Caco-2 (cell line): ENCODE data around the gene TMEM54. TPM values are rescaled to one million over a fixed set of nuclear protein-coding genes. Genes with fewer than 3 reads are reported as not detected.

Experiments used
- BruUV-seq: library from RNA; stranded (reverse); fragments of 400-500 nt; replicated peaks from 2 replicates; lab custom pipeline; 2021; lab: Mats Ljungman, UMichigan
- CTCF ChIA-PET: fragments of 300-600 bp; sonication (Branson Sonifier 250); formaldehyde crosslinking; loops from one replicate; lab custom pipeline; 2022; ENCODE audit warnings: antibody characterized with exemption; lab: Charles Lee
- POLR2A ChIA-PET: fragments of 300-600 bp; sonication (Branson Sonifier 250); formaldehyde crosslinking; loops from one replicate; lab custom pipeline; 2022; ENCODE audit warnings: antibody characterized with exemption; lab: Charles Lee
- DNase-seq, 2 experiments: peaks; one replicate each; pipeline versions ENCODE4 v3.0.0 to v3.0.0-alpha.2; 2020 to 2022
- H3K27me3 ChIP-seq: replicated peaks from 2 replicates; pipeline ENCODE4 v1.6.0; 2011; ENCODE audit warnings: low read length; ENCODE audit not compliant: control insufficient read depth, insufficient read depth
- H3K36me3 ChIP-seq: 2 replicates; pipeline ENCODE4 v1.5.1; 2011; ENCODE audit warnings: low read length; ENCODE audit not compliant: control insufficient read depth, insufficient read depth
- H3K4me1 ChIP-seq: fragments of 250-450 bp; sonication (Bioruptor Pico); 2 replicates; pipeline ENCODE4 v1.5.1; 2020; ENCODE audit warnings: mild to moderate bottlenecking
- H3K4me3 ChIP-seq: 2 replicates; pipeline ENCODE4 v1.5.1; 2011; ENCODE audit warnings: low read depth, mild to moderate bottlenecking, control low read depth, low read length
- H3K9me3 ChIP-seq: fragments of 250-450 bp; sonication (Bioruptor Pico); 2 replicates; pipeline ENCODE4 v1.5.1; 2020; ENCODE audit warnings: mild to moderate bottlenecking, moderate library complexity
- H3K27ac Mint-ChIP-seq: one replicate; pipeline ENCODE4 v1.8.0; 2022; ENCODE audit warnings: mixed read lengths; ENCODE audit not compliant: unreplicated experiment
- H3K27me3 Mint-ChIP-seq: one replicate; pipeline ENCODE4 v1.8.0; 2022; ENCODE audit warnings: mixed read lengths; ENCODE audit not compliant: insufficient read depth, unreplicated experiment
- H3K36me3 Mint-ChIP-seq: one replicate; pipeline ENCODE4 v1.8.0; 2022; ENCODE audit warnings: mild to moderate bottlenecking, mixed read lengths; ENCODE audit not compliant: insufficient read depth, unreplicated experiment
- H3K4me1 Mint-ChIP-seq: one replicate; pipeline ENCODE4 v1.8.0; 2022; ENCODE audit warnings: low read depth, mixed read lengths; ENCODE audit not compliant: unreplicated experiment
- H3K4me3 Mint-ChIP-seq: one replicate; pipeline ENCODE4 v1.8.0; 2022; ENCODE audit warnings: mild to moderate bottlenecking, moderate library complexity, mixed read lengths; ENCODE audit not compliant: unreplicated experiment
- H3K9me3 Mint-ChIP-seq: one replicate; pipeline ENCODE4 v1.8.0; 2022; ENCODE audit warnings: mixed read lengths; ENCODE audit not compliant: unreplicated experiment
- CTCF ChIP-seq, 2 experiments: fragments of 200-600 bp in 1 of 2; IDR thresholded peaks; 1 replicate in 1 of 2; 2 replicates in 1 of 2; pipeline versions ENCODE4 v1.5.1 to v1.8.0; 2011 to 2022; ENCODE audit warnings: antibody characterized with exemption in 1 of 2, control low read depth in 1 of 2, inconsistent platforms in 1 of 2, low read depth in 1 of 2, low read length in 1 of 2, mild to moderate bottlenecking in 1 of 2, moderate library complexity in 1 of 2; ENCODE audit not compliant: insufficient read depth in 1 of 2, severe bottlenecking in 1 of 2, unreplicated experiment in 1 of 2
- intact Hi-C: fragments of 100-400 bp; cut with micrococcal nuclease; formaldehyde crosslinking; loops from one replicate; pipeline ENCODE4 v1.10.0; 2022; ENCODE audit not compliant: unreplicated experiment
- total RNA-seq: library from RNA; stranded (reverse); gene quantifications from 2 replicates; pipeline ENCODE4 v1.2.3, GENCODE V29; 2022

Gene TMEM54
- total RNA-seq, 1 experiment from 2014 or later = 50.1 TPM

DNA sequence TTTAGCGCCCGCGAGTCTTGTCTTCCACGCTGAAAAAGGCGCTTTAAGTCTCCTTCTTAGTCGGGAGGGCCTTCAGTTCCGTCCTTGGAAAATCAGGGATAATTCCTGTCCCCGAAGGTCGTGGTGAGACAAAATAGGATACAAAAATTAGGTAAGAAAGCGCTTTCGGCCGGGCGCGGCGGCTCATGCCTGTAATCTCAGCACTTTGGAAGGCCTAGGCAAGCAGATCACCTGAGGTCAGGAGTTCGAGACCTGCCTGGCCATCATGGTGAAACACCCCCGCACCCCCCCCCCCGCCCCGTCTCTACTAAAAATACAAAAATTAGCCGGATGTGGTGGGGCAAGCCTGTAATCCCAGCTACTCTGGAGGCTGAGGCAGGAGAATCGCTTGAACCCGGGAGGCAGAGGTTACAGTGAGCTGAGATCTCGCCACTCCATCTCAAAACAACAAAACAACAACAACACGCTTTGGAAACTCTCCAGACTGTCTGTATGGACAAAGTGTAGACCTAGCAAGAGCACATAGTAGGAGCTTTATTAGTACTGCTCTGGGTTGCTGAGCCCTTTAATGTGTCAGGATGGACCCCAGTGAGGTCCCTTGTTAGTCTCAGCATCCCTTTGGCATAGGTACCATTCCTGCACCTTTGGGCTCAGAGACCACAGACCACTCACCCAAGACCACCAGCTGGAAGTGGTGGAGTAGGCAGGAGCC lies 790 bp upstream of the TMEM54 start:
- Mint-ChIP-seq H3K4me3 (peak overlapping the region; percentile 74), H3K4me1 (no peaks in the 10 kb centered on the region), H3K27me3 (no peaks in the 10 kb centered on the region), H3K36me3 (no peaks in the 10 kb centered on the region), H3K9me3 (no peaks in the 10 kb centered on the region), H3K27ac (peak overlapping the region; percentile 57)
- intact Hi-C loops = no loop called here
- H3K4me3 ChIP-seq = peak overlapping the region; percentile 46
- TF ChIP-seq CTCF (IDR thresholded peaks at IDR 0.05; ENCODE audit: insufficient read depth in 1 of 2, low read depth in 1 of 2, low read length in 1 of 2, severe bottlenecking in 1 of 2, unreplicated experiment in 1 of 2) = no peak
- no peaks in the 10 kb centered on the region for H3K27me3 ChIP-seq
- ChIA-PET CTCF (interaction anchor here (0.6 kb wide), 1 partner anchor 155 kb away, joined by 4 read pairs; no protein-coding TSS in a partner anchor), POLR2A (no interaction called here)
- no peaks in the 10 kb centered on the region for H3K4me1 ChIP-seq
- no peak for DNase-seq
- no peaks in the 10 kb centered on the region for H3K36me3 ChIP-seq
- no peaks in the 10 kb centered on the region for H3K9me3 ChIP-seq
- BruUV-seq = TSS peak; percentile 41

GRCh38 chr1:32900371-32900955 lies 726 bp downstream of the TMEM54 start:
- no peak for DNase-seq
- Histone ChIP-seq H3K4me3 (peak overlapping the region; percentile 46), H3K36me3 (no peaks in the 10 kb centered on the region), H3K27me3 (no peaks in the 10 kb centered on the region), H3K4me1 (no peaks in the 10 kb centered on the region), H3K9me3 (no peaks in the 10 kb centered on the region)
- no peaks in the 10 kb centered on the region for H3K9me3 Mint-ChIP-seq
- no peaks in the 10 kb centered on the region for H3K36me3 Mint-ChIP-seq
- no peak overlapping the region for H3K27ac Mint-ChIP-seq
- TF ChIP-seq CTCF (IDR thresholded peaks at IDR 0.05; ENCODE audit: insufficient read depth in 1 of 2, low read depth in 1 of 2, low read length in 1 of 2, severe bottlenecking in 1 of 2, unreplicated experiment in 1 of 2) = no peak
- H3K4me3 Mint-ChIP-seq = peak overlapping the region; percentile 74
- ChIA-PET POLR2A (no interaction called here), CTCF (no interaction called here)
- BruUV-seq = no TSS peak
- H3K4me1 Mint-ChIP-seq = no peaks in the 10 kb centered on the region
- intact Hi-C loops = no loop called here
- no peaks in the 10 kb centered on the region for H3K27me3 Mint-ChIP-seq

DNA sequence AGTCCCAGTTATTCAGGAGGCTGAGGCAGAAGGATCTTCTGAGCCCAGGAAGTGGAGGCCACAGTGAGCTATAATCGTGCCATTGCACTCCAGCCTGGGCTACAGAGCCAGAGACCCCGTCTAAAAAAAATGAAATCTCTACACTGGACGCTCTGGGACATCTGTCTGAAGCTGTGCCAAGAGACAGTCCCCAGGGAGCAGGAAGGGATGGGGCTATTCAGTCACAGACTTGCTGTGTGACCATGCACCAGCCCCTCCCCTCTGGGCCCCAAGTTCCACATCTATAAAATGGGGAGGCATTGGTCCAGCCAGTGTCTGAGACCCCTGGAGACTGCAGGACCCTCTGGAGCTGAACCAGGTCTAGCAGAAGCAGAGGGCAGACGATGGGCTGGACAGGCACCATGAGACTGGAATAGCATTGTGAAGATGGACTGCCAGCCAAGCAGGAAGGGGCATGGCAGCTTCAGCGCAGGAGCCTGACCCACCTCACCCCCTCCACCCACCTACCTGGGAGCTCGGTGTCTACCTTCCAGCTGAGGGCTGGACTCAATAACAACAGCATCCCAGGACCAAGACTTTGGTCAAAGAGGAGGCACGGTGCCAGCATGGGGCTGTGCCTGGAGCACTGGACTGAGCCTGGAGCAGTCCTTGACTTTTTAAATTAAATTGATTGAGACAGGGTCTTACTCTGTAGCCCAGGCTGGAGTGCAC lies 1.4 kb downstream of the TMEM54 start:
- no peaks in the 10 kb centered on the region for H3K9me3 ChIP-seq
- no peak for TF ChIP-seq CTCF (IDR thresholded peaks at IDR 0.05; ENCODE audit: insufficient read depth in 1 of 2, low read depth in 1 of 2, low read length in 1 of 2, severe bottlenecking in 1 of 2, unreplicated experiment in 1 of 2)
- H3K36me3 Mint-ChIP-seq = no peaks in the 10 kb centered on the region
- no peaks in the 10 kb centered on the region for H3K4me1 ChIP-seq
- intact Hi-C loops = no loop called here
- H3K9me3 Mint-ChIP-seq = no peaks in the 10 kb centered on the region
- H3K4me3 Mint-ChIP-seq = no peak overlapping the region
- POLR2A ChIA-PET = no interaction called here
- no peaks in the 10 kb centered on the region for H3K27me3 Mint-ChIP-seq
- H3K4me3 ChIP-seq = no peak overlapping the region
- no peak for DNase-seq
- H3K36me3 ChIP-seq = no peaks in the 10 kb centered on the region
- CTCF ChIA-PET = interaction anchor here (0.6 kb wide), 2 partner anchors 110 to 1487 kb away, joined by 4 to 5 read pairs; no protein-coding TSS in a partner anchor
- H3K27me3 ChIP-seq = no peaks in the 10 kb centered on the region
- H3K4me1 Mint-ChIP-seq = no peaks in the 10 kb centered on the region
- no peak overlapping the region for H3K27ac Mint-ChIP-seq
- BruUV-seq = no TSS peak
